ENCODE results near the gene NME3.
A peak's percentile ranks its signal among the peaks of the same experiment; 100 is the strongest.

The NME3 gene

GRCh38 chr16:1724491-1724890 lies 46.9 kb downstream of the NME3 start:
- DNase-seq (ENCODE audit: low spot score), result no peak

GRCh38 chr16:1723450-1724147 lies 47.7 kb downstream of the NME3 start:
- DNase-seq (ENCODE audit: low spot score), result peak; percentile 69

GRCh38 chr16:1721372-1721771 lies 50.0 kb downstream of the NME3 start:
- no peak for DNase-seq (ENCODE audit: low spot score)
